Epidermal melanocyte (primary cell): Measurements from ENCODE around the gene DMD.

Experiments used
- DNase-seq: peaks from one replicate; pipeline ENCODE4 v3.0.0; 2011; ENCODE audit warnings: low spot score; ENCODE audit not compliant: insufficient read length

The DMD gene

DNA sequence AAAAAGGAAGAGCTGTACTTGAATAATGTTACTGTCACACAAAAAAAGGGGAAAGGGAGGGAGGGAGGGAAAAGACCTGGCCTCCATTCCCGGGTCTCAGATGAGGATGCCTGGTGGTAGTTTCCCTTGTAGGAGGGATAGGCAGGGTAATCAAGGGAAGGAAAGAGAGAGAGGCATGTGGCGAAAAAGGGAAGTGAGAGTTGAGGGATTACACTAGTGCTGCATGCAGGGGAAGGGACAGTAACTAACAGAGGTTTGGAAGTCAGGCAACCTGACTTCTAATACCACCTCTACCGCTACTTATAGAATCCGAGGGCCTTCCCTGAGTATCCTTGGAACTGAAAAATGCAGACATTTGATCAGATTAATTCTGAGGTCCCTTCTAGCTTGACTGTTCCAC is 1317.8 kb downstream of the DMD start:
- DNase-seq = no peak

DNA sequence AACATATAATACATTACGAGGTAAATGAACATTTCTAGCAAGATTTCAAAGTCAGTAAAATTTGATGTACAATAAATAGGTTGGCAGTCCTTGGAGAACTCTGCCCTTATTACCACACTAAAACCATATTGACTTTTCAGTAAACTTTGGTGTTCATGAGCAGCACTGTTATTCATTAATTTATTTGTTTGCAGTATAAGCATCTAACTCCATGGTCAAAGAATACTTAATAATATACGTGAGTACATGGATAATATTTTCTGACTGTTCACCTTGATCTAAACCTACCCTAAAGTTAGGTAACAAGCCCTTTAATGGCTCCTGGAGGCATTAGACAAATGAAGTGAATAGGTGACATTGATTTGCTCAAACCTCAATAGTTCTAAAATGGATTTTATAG is 1322.3 kb downstream of the DMD start:
- DNase-seq = no peak

DNA sequence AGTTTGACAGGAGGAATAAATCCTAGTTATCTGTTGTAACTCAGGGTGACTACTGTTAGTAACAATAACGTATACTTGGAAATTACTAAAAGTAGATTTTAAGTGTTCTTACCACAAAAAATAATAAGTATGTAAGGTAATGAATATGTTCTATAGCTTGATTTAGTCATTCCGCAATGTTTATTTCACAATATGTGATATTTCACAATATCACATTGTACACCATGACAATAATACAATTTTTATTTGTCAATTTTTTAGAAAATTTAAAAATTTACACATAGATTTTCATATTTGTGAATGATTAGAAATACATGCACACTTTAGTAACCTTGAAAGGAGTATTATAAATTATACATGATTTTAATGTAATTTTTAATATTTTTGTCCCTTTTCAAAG is 1326.8 kb downstream of the DMD start:
- DNase-seq = no peak

GRCh38 chrX:31872007-31872406 is 1339.3 kb downstream of the DMD start:
- no peak for DNase-seq

- no peak for DNase-seq
These were observed 1341.1 kb downstream of the DMD start for GRCh38 chrX:31870267-31870666.

GRCh38 chrX:31860686-31861085 is 1350.7 kb downstream of the DMD start:
- DNase-seq = no peak

GRCh38 chrX:31858915-31859314 is 1352.4 kb downstream of the DMD start:
- DNase-seq = no peak

- no peak for DNase-seq
These were observed 1356.6 kb downstream of the DMD start for GRCh38 chrX:31854716-31855115.

DNA sequence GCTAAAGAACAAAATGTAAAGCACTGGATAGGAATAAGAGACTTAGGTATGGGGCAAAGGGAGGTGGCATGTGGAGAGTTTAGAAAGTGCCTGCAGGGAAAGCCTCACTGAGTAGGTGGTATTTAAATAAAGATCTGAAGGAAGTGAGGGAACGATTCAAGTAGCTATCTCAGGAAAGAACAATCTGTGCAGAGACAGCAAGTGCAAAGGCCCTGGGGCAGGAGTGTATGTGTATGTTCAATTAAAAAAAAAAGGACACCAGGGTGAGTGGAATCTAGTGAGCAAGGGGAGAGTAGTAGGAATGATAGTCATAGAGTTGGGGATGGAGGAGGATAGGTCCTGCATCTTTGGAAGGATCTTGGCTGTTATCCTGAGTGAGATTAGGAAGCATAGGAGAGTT is 1359.6 kb downstream of the DMD start:
- DNase-seq = no peak

- DNase-seq = no peak
These were observed 1363.6 kb downstream of the DMD start for GRCh38 chrX:31847773-31848172.

GRCh38 chrX:31845003-31845402 is 1366.3 kb downstream of the DMD start:
- no peak for DNase-seq

DNA sequence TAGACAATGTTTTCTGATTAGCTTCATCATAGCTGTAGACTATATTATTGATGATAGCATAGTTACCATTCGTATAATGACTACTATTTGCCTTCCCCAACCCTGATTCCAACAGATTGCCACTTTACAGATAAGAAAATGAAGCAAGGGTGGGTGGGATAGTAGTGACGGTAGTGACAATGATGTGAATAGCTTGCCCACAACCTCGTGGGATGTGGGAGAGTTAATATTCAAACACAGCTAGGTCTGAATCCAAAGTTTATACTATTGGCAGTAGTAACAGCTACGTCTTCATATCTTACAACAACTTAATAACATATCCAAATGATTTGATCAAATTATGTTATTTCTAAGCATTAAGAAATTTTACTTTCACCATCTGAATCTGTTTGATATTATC is 1372.7 kb downstream of the DMD start:
- no peak for DNase-seq

DNA sequence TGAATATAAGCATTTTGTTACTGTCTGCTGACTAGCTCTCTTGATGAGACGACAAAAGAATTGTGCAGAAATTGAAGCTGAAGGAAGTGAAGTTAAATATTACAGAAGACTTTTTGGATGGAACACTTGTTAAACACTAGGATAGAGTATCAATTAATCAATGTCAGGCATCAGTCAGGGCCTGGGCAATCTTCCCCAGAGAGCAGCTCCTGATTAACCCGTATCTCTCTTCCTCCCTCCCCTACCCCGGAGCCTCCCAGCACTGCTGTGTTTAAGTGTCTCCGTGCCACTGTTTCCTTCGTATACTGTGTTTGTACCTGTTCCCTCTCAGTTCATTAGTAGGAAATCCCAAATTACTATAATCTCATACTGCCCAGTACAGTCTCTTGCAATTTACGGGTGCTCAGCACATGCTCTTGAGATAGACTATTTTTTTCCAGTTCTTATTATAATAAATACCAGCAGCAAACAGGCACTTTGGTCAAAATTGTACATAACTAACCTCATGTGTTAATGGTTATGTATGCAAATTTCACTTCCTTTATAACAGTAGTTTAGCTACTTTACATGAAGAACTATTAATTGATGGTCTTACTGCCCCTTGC is 1373.8 kb downstream of the DMD start:
- DNase-seq = no peak

GRCh38 chrX:31836479-31836878 is 1374.9 kb downstream of the DMD start:
- no peak for DNase-seq

DNA sequence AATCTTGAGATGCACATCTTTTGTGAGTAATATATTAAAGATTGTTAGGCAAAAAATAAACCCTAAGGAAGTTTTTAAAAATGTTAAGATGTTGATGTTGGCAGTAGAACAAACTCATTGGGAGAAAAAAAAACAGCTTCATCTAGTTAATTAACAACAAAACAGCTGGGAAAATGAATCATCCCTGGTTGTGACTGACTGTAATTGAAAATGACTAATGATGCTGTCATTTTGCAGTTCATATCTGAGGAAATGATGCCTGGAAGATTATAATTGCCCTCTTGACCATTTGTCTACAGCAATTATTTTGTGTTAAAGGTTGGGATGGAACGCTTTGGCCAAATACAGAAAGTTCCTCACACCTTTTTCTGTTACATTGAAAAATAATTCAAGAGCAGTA is 1379.1 kb downstream of the DMD start:
- no peak for DNase-seq

- DNase-seq = no peak
These were observed 1390.7 kb downstream of the DMD start for GRCh38 chrX:31820430-31821210.

GRCh38 chrX:31819455-31819854 is 1391.9 kb downstream of the DMD start:
- no peak for DNase-seq

GRCh38 chrX:31811106-31811505 is 1400.2 kb downstream of the DMD start:
- DNase-seq = no peak

DNA sequence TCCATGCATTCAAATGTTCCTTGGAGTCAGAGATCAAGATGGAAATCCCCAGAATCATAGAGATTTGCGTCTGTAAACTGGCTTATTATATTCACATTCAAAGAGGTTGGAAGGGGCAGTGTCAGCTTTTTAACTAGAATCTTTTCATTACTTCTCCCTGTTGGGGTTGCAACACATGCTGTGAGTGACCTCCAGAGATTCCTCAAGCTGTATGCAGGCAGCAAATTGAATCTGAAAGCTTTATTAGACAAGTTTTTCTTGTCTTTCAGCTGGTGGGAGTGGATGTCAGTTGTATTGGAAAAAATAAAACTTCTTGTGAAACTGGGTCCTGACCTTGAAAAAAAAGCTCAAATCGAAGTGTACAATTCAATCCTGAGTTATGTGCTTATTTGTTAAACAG is 1403.0 kb downstream of the DMD start:
- no peak for DNase-seq

DNA sequence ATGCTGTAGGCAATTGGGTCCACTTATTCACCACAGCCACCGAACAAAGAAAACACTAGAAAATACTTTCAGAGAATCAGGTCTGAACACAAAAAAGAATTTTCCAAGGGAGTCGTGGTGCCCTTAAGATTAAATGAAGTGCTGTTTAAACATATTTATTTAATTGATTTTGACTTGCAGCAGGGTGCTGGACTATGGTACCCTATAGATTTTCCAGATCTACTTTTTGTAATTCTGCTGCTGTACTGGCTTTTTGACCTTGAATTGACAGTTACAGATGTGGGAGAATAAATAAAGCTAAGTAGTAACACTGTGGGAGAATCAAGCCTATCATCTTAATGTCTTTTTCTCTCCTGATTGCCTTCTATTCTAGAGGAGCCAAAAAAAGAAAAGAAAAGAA is 1404.2 kb downstream of the DMD start:
- DNase-seq = no peak

DNA sequence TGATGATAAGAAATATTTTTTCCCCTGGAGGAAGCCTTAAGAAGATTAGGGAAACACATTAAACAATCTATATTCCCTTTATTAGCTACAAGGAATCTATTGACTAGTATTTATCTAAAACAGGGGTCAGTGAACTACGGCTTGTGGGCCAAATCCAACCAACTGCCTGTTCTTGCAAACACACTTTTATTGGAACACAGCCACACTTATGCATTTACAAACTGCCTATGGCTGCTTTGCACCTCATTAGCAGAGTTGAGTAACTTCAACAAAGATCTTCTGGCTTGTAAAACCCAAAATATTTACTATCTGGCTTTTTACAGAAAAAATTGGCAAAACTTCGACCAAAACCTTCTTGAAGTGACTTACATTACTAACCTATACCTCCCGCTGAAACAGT is 1405.6 kb downstream of the DMD start:
- DNase-seq = no peak

DNA sequence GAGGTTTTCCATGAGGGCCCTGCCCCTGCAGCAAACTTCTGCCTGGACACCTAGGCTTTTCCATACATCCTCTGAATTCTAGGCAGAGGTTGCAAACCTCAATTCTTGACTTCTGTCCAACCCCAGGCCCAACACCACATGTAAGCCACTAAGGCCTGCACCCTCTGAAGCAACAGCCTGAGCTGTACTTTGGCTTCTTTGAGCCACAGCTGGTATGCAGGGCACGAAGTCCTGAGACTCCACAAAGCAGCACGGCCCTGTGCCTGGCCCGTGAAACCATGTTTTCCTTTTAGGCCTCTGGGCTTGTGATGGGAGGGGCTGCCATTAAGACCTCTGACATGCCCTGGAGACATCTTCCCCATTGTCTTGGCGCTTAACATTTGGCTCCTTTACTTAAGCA is 1411.1 kb downstream of the DMD start:
- DNase-seq = no peak

DNA sequence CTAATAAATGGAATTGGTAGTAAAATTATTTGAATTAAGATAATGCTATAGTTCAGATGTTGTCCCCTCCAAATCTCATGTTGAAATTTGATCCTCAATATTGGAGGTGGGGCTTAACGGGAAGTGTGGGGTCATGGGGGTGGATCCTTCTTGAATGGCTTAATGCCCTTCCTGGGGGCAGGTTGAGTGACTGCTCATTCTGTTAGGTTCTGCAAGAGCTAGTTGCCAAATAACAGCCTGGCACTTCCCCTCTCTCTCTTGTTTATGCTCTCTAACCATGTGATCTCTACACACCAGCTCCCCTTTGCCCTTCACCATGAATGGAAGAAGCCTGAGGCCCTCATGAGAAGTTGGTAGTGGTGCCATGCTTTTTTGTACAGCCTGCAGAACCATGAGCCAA is 1414.7 kb downstream of the DMD start:
- DNase-seq = no peak
